ENCODE results near the gene UBE2Q1.

GRCh38 chr1:154575147-154575927 is 16.9 kb upstream of the UBE2Q1 start:
- TF ChIP-seq CTCF (conservative IDR thresholded peaks at IDR 0.05; ENCODE audit: low read depth, low read length) (no peak), SMC3 (IDR thresholded peaks at IDR 0.05; ENCODE audit: low read depth, low read length) (no peak), POLR2A (IDR thresholded peaks at IDR 0.05; ENCODE audit: low read depth, low read length) (no peak), USF2 (IDR thresholded peaks at IDR 0.05; ENCODE audit: low read depth, low read length) (no peak), RAD21 (IDR thresholded peaks at IDR 0.05; ENCODE audit: low read length) (no peak), BHLHE40 (IDR thresholded peaks at IDR 0.05; ENCODE audit: low read depth, low read length) (no peak), CHD1 (IDR thresholded peaks at IDR 0.05; ENCODE audit: low read depth, low read length) (no peak), MAZ (IDR thresholded peaks at IDR 0.05; ENCODE audit: borderline replicate concordance, low read depth, low read length) (no peak)

All from IMR-90 (cell line).